ENCODE measurements around the gene TMOD2. TPM values are rescaled to one million over a fixed set of nuclear protein-coding genes. Genes with fewer than 3 reads are reported as not detected.

Gene TMOD2
- total RNA-seq, 1 experiment from 2014 or later: 2.8 TPM

DNA sequence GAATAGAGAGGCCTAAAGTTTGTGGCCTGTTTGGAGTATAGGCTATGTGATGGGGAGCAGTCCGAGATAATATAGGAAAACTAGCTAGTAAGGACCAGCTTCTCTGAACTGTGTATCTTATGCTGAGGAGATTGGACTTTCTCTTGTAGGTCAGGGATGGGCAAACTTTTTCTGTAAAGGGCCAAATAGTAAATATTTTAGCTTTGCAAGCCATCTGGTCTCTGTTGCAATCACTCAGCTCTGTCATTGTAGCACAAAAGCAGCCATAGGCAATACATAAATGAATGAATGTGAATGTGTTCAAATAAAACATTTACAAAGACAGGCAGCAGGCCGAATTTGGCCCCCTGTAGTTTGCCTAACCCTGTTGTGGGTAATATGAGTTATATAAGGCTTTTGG is 102.6 kb downstream of the TMOD2 start:
- H3K27ac Mint-ChIP-seq (ENCODE audit: low read depth, unreplicated experiment): peak overlapping the region; percentile 7
- no peak for DNase-seq (ENCODE audit: unreplicated experiment)
- no peaks in the 10 kb centered on the region for H3K27me3 Mint-ChIP-seq (ENCODE audit: insufficient read depth, unreplicated experiment)
- no peak overlapping the region for H3K4me3 Mint-ChIP-seq (ENCODE audit: unreplicated experiment)
- BruUV-seq (replicated peaks): no TSS peak
- H3K9me3 Mint-ChIP-seq (ENCODE audit: unreplicated experiment): peaks cover 4% of the 10 kb centered on the region
- ChIA-PET POLR2A (interaction anchor here (0.6 to 3.7 kb wide), 7 partner anchors 9 to 52 kb away, joined by 3 to 27 read pairs (median 6); partner anchors contain the start of gene TMOD3), CTCF (interaction anchor here (0.6 to 1.3 kb wide), 6 partner anchors 8 to 218 kb away, joined by 3 to 5 read pairs (median 3); no protein-coding TSS in a partner anchor)
- peaks cover 7% of the 10 kb centered on the region for H3K36me3 Mint-ChIP-seq (ENCODE audit: insufficient read depth, unreplicated experiment)
- intact Hi-C loops (cut with micrococcal nuclease): no loop called here
- TF ChIP-seq, protein P1, sequence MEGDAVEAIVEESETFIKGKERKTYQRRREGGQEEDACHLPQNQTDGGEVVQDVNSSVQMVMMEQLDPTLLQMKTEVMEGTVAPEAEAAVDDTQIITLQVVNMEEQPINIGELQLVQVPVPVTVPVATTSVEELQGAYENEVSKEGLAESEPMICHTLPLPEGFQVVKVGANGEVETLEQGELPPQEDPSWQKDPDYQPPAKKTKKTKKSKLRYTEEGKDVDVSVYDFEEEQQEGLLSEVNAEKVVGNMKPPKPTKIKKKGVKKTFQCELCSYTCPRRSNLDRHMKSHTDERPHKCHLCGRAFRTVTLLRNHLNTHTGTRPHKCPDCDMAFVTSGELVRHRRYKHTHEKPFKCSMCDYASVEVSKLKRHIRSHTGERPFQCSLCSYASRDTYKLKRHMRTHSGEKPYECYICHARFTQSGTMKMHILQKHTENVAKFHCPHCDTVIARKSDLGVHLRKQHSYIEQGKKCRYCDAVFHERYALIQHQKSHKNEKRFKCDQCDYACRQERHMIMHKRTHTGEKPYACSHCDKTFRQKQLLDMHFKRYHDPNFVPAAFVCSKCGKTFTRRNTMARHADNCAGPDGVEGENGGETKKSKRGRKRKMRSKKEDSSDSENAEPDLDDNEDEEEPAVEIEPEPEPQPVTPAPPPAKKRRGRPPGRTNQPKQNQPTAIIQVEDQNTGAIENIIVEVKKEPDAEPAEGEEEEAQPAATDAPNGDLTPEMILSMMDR (IDR thresholded peaks at IDR 0.05; ENCODE audit: unreplicated experiment): no peak
- peaks cover 58% of the 10 kb centered on the region for H3K4me1 Mint-ChIP-seq (ENCODE audit: insufficient read depth, unreplicated experiment)

DNA sequence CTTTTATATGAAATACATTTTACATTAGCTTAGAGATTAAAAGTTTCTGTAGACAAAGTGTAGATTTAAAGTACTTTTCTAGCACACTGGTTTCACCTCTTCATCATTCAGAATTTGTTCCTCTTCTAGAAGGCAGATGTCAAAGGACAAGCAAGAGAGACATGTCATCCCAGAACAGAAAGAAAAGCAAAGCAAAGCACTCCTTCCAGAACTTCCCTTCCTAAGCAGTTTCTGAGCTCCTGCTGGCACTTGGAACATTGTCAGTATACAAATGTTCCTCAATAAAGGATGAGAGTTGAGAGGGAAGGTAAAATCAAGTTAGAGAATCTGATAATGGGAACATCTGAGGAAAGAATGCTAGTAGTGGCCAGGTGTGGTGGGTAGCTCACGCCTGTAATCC is 104.2 kb downstream of the TMOD2 start:
- ChIA-PET POLR2A (interaction anchor here (0.5 to 3.7 kb wide), 7 partner anchors 9 to 26 kb away, joined by 3 to 27 read pairs (median 6); partner anchors contain the start of gene TMOD3), CTCF (interaction anchor here (0.5 to 1.1 kb wide), 2 partner anchors 16 to 33 kb away, joined by 3 to 4 read pairs; no protein-coding TSS in a partner anchor)
- BruUV-seq (replicated peaks): no TSS peak
- DNase-seq (ENCODE audit: unreplicated experiment): no peak
- H3K27me3 Mint-ChIP-seq (ENCODE audit: insufficient read depth, unreplicated experiment): no peaks in the 10 kb centered on the region
- peaks cover 7% of the 10 kb centered on the region for H3K36me3 Mint-ChIP-seq (ENCODE audit: insufficient read depth, unreplicated experiment)
- H3K4me3 Mint-ChIP-seq (ENCODE audit: unreplicated experiment): no peak overlapping the region
- intact Hi-C loops (cut with micrococcal nuclease): no loop called here
- no peaks in the 10 kb centered on the region for H3K9me3 Mint-ChIP-seq (ENCODE audit: unreplicated experiment)
- peaks cover 48% of the 10 kb centered on the region for H3K4me1 Mint-ChIP-seq (ENCODE audit: insufficient read depth, unreplicated experiment)
- H3K27ac Mint-ChIP-seq (ENCODE audit: low read depth, unreplicated experiment): peak overlapping the region; percentile 2
- TF ChIP-seq, protein P1 (IDR thresholded peaks at IDR 0.05; ENCODE audit: unreplicated experiment): no peak

DNA sequence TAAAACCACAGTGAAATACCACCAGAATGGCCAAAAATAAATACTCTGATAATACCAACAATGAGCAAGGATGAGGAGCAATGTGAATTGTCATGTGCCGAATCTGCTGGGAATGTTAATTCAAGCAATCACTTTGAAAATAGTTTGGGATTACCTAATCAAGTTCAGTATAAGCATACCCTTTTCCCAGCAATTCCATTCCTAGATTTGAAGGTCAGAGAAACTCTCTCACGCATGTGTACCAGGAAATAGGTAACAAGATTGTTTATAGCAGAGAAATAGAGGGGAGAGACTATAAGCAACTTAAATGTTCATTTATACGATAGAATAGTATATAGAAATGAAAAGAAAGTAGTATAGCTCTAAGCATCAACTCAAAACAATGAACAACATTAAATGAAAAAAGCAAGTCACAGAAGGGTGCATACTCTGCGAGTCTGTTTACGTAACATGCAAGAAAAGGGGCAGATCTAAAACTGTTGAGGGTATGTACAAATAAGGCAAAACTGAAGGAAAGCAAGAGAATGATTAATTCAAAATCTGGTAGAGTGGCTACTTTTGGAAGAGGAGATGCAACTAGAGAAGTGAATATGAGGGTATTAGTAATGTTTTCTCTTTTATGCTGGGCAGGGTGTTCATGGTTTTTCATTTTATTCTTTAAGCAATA is 105.5 kb downstream of the TMOD2 start:
- DNase-seq (ENCODE audit: unreplicated experiment): no peak
- Mint-ChIP-seq H3K4me3 (ENCODE audit: unreplicated experiment) (no peak overlapping the region), H3K27ac (ENCODE audit: low read depth, unreplicated experiment) (no peak overlapping the region), H3K4me1 (ENCODE audit: insufficient read depth, unreplicated experiment) (peaks cover 50% of the 10 kb centered on the region), H3K27me3 (ENCODE audit: insufficient read depth, unreplicated experiment) (no peaks in the 10 kb centered on the region), H3K9me3 (ENCODE audit: unreplicated experiment) (no peaks in the 10 kb centered on the region), H3K36me3 (ENCODE audit: insufficient read depth, unreplicated experiment) (peaks cover 11% of the 10 kb centered on the region)
- CTCF ChIA-PET: interaction anchor here (0.6 to 0.7 kb wide), 2 partner anchors 21 to 50 kb away, joined by 3 read pairs; no protein-coding TSS in a partner anchor
- no TSS peak for BruUV-seq (replicated peaks)
- TF ChIP-seq, protein P1 (IDR thresholded peaks at IDR 0.05; ENCODE audit: unreplicated experiment): no peak
- intact Hi-C loops (cut with micrococcal nuclease): no loop called here
- POLR2A ChIA-PET: interaction anchor here (1.5 to 3.7 kb wide), 4 partner anchors 10 to 27 kb away, joined by 5 to 27 read pairs (median 6); partner anchors contain the start of gene TMOD3

DNA sequence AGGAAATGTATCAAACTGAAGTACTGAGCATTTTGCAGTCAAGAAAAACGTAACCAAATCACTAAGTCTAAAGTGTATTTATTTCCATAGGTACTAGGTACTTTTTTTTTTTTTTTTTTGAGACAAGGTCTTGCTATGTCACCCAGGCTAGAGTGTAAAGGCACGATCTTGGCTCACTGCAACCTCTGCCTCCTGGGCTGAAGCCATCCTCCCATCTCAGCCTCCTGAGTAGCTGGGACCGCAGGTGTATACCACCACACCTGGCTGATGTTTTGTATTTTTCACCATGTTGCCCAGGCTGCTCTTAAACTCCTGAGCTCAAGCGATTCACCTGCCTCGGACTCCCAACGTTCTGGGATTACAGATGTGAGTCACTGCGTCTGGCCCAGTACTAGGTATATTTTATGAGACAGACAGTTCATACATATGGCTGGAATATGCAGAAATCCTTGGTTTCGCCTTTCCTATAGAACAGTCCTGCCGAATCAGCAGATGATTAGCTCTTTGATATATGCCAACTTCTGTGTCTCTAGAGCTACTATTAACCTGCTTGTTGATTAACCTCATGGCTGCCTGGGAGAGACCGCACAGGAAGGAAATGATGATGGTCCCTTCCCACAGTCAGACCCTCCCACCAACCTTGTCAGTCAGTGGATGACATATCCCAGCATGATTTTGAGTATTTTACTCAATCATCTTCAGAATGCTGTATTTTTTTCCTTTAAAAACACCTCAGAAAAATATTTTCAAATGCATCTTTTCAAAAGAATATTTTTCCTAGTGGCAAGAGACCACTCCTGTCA is 110.4 kb downstream of the TMOD2 start:
- TF ChIP-seq, protein P1 (IDR thresholded peaks at IDR 0.05; ENCODE audit: unreplicated experiment): no peak
- Mint-ChIP-seq H3K4me3 (ENCODE audit: unreplicated experiment) (no peak overlapping the region), H3K4me1 (ENCODE audit: insufficient read depth, unreplicated experiment) (peaks cover 61% of the 10 kb centered on the region), H3K27ac (ENCODE audit: low read depth, unreplicated experiment) (peak overlapping the region; percentile 67), H3K36me3 (ENCODE audit: insufficient read depth, unreplicated experiment) (peaks cover 46% of the 10 kb centered on the region), H3K9me3 (ENCODE audit: unreplicated experiment) (no peaks in the 10 kb centered on the region), H3K27me3 (ENCODE audit: insufficient read depth, unreplicated experiment) (no peaks in the 10 kb centered on the region)
- peak; percentile 64 for DNase-seq (ENCODE audit: unreplicated experiment)
- ChIA-PET POLR2A (interaction anchor here (0.6 to 3.7 kb wide), 13 partner anchors 8 to 120 kb away, joined by 3 to 21 read pairs (median 6); partner anchors contain the start of genes LEO1 and TMOD3), CTCF (interaction anchor here (0.6 to 0.9 kb wide), 2 partner anchors 59 to 217 kb away, joined by 4 to 6 read pairs; no protein-coding TSS in a partner anchor)
- BruUV-seq (replicated peaks): no TSS peak
- intact Hi-C loops (cut with micrococcal nuclease): no loop called here

Data from MCF 10A (cell line).